ENCODE results near the gene TRIP12. TPM values are rescaled to one million over a fixed set of nuclear protein-coding genes. Genes with fewer than 3 reads are reported as not detected.

Gene TRIP12
- total RNA-seq, 1 experiment from 2014 or later = 368 TPM

DNA sequence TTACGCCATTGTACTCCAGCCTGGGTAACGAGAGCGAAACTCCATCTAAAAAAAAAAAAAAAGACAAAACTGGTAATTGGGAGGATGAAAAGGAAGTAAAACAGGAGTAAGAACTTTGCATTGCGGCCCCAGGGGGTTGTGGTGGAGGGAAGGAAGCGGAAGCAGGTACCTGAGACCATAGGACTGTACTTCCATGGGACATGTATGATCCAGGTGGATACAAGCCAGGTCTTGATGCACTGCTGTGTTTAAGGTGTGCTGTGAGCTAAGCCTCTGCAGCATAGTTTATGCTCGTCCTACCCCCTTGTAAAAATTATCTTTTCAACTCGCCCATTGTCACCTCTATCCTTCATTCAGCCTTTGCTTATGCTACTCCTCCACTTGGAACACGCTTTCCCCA, 24.2 kb upstream of the TRIP12 start:
- H3K4me3 ChIP-seq (ENCODE audit: low read depth in 2 of 2, low read length in 2 of 2) = no peak overlapping the region
- no peaks in the 10 kb centered on the region for H3K27me3 ChIP-seq (ENCODE audit: control insufficient read depth, insufficient read depth, low read length)
- TF ChIP-seq POLR2AphosphoS5 (IDR thresholded peaks at IDR 0.05; ENCODE audit: low read depth, low read length) (no peak), SIN3A (IDR thresholded peaks at IDR 0.05; ENCODE audit: borderline replicate concordance, insufficient read depth, low read depth, low read length) (no peak), CTCF (IDR thresholded peaks at IDR 0.05) (no peak), REST (IDR thresholded peaks at IDR 0.05; ENCODE audit: insufficient read depth in 1 of 2, low read depth in 2 of 2, low read length in 1 of 2) (no peak), TCF7L2 (IDR thresholded peaks at IDR 0.05; ENCODE audit: low read depth, low read length) (no peak)
- no peaks in the 10 kb centered on the region for H3K9me3 ChIP-seq (ENCODE audit: control insufficient read depth, insufficient read depth, low read depth, low read length)
- H3K4me1 ChIP-seq (ENCODE audit: control insufficient read depth, insufficient read depth, low read length) = no peaks in the 10 kb centered on the region
- POLR2A ChIA-PET = no interaction called here
- ATAC-seq (no peak), DNase-seq (ENCODE audit: low read depth, low spot score) (no peak)
- in situ Hi-C loops (cut with HindIII; ENCODE audit: low pct_unique_long_range_greater_than_20kb, low sequenced_read_pairs) (no loop called here), intact Hi-C loops (cut with micrococcal nuclease; ENCODE audit: unreplicated experiment) (no loop called here)
- no TSS peak for BruUV-seq (replicated peaks)
- H3K27ac ChIP-seq (ENCODE audit: low read length) = no peak overlapping the region
- CTCF ChIA-PET = no interaction called here
- no peaks in the 10 kb centered on the region for H3K36me3 ChIP-seq (ENCODE audit: control insufficient read depth, insufficient read depth, low read length)

DNA sequence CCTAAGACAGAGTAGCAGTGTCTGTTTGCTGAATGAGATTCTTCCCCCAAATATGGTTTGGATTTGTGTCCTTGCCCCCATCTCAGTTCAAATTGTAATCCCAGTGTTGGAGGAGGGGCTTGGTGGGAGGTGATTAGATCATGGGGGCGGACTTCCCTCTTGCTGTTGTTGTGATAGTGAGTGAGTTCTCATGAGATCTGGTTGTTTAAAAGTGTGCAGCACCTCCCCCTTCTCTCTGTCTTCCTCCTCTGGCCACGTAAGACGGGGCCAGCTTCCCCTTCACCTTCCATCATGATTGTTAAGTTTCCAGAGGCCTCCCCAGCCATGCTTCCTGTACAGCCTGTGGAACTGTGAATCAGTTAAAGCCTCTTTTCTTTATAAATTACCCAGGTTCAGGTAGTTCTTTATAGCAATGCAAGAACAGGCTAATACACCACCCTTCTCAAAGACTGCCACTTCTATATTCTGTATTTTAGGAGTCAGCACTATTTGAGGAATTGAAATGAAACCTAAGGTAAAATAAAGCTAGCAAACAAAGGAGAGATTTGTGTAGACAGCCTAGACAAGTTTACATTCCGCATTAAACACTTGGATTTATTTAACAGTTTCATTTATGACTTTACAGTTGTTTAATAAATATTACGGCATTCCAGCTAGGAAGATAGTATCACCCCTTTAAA, 22.1 kb upstream of the TRIP12 start:
- POLR2A ChIA-PET = no interaction called here
- no peak for TF ChIP-seq REST (IDR thresholded peaks at IDR 0.05; ENCODE audit: insufficient read depth in 1 of 2, low read depth in 2 of 2, low read length in 1 of 2)
- TF ChIP-seq TCF7L2 (IDR thresholded peaks at IDR 0.05; ENCODE audit: low read depth, low read length) = no peak
- TF ChIP-seq CTCF (IDR thresholded peaks at IDR 0.05) = no peak
- TF ChIP-seq SIN3A (IDR thresholded peaks at IDR 0.05; ENCODE audit: borderline replicate concordance, insufficient read depth, low read depth, low read length) = no peak
- no peak for TF ChIP-seq POLR2AphosphoS5 (IDR thresholded peaks at IDR 0.05; ENCODE audit: low read depth, low read length)
- DNase-seq (ENCODE audit: low read depth, low spot score) (no peak), ATAC-seq (no peak)
- no peaks in the 10 kb centered on the region for H3K4me1 ChIP-seq (ENCODE audit: control insufficient read depth, insufficient read depth, low read length)
- CTCF ChIA-PET = no interaction called here
- in situ Hi-C loops (cut with HindIII; ENCODE audit: low pct_unique_long_range_greater_than_20kb, low sequenced_read_pairs) = no loop called here
- H3K9me3 ChIP-seq (ENCODE audit: control insufficient read depth, insufficient read depth, low read depth, low read length) = no peaks in the 10 kb centered on the region
- intact Hi-C loops (cut with micrococcal nuclease; ENCODE audit: unreplicated experiment) = no loop called here
- no peaks in the 10 kb centered on the region for H3K36me3 ChIP-seq (ENCODE audit: control insufficient read depth, insufficient read depth, low read length)
- H3K27ac ChIP-seq (ENCODE audit: low read length) = no peak overlapping the region
- BruUV-seq (replicated peaks) = no TSS peak
- no peaks in the 10 kb centered on the region for H3K27me3 ChIP-seq (ENCODE audit: control insufficient read depth, insufficient read depth, low read length)
- H3K4me3 ChIP-seq (ENCODE audit: low read depth in 2 of 2, low read length in 2 of 2) = no peak overlapping the region
